GM18951 (cell line): ENCODE measurements around the gene ZSCAN22.
"Not testable (repeated sequence)": the region's sequence is repeated elsewhere in the genome, so short reads cannot be mapped to it uniquely, and the experiment has no call there.

Experiments used
- POLR2A ChIP-seq: IDR thresholded peaks from 4 replicates; pipeline ENCODE4 v1.6.1; 2011; ENCODE audit warnings: mild to moderate bottlenecking; ENCODE audit not compliant: insufficient read length, insufficient read depth; ENCODE audit errors: extremely low read depth
- in situ Hi-C: fragments of 300-500 bp; cut with MboI; formaldehyde crosslinking; loops from one replicate; pipeline ENCODE4 v1.12.0; 2022; ENCODE audit warnings: low sequenced_read_pairs, mixed read lengths, inconsistent platforms; ENCODE audit not compliant: unreplicated experiment

Gene ZSCAN22

DNA sequence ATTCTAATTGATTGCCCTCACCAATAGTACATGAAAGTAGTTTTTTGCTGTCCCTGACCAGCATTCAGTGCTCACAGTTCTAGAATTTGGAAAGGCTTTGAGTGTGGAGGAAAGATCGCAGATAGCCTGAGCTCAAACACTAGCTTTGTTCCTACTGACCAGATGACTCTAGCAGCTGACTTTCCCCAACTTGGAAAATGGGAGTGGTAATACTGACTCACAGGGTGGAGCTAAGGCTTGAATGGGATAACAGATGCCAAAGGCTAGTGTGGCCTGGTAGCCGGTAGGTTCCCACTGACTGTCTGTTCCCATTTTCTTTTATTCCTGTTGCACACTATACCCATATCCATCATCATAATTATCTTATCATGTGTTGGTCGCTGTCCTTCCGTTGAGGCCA, 3.7 kb downstream of the ZSCAN22 start:
- in situ Hi-C loops = no loop called here
- TF ChIP-seq POLR2A = no peak

DNA sequence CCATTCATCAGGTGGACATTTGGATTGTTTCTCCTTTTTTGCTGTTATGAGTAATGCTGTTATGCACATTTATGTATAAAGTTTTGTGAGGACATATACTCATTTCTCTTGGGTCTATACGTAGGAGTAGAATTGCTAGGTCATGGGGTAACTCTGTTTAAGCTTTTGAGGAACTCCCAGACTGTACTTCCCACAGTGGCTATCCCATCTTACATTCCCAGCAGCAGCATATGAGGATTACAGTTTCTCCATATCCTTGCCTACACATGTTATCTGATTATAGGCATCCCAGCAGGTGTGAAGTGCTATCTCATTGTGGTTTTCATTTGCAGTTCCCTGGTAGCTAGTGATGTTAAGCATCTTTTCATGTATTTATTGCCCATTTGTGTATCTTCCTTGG, 5.9 kb downstream of the ZSCAN22 start:
- in situ Hi-C loops = no loop called here
- no peak for TF ChIP-seq POLR2A

DNA sequence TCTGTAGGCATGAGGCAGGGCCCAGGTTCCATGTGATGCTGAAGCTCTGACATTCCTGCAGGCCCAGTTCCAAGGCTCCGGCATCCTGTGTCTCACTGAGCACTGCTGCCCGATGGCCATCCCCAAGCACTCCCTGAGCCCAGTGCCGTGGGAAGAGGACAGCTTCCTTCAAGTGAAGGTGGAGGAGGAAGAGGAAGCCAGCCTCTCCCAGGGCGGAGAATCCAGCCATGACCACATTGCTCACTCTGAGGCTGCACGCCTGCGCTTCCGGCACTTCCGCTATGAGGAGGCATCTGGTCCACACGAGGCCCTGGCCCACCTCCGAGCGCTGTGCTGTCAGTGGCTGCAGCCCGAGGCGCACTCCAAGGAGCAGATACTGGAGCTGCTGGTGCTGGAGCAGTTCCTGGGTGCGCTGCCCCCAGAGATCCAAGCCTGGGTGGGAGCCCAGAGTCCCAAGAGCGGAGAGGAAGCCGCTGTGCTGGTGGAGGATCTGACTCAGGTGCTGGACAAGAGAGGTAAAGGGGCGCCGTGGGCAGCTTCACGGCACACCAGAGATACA, 8.0 kb downstream of the ZSCAN22 start:
- in situ Hi-C loops = no loop called here
- no peak for TF ChIP-seq POLR2A

DNA sequence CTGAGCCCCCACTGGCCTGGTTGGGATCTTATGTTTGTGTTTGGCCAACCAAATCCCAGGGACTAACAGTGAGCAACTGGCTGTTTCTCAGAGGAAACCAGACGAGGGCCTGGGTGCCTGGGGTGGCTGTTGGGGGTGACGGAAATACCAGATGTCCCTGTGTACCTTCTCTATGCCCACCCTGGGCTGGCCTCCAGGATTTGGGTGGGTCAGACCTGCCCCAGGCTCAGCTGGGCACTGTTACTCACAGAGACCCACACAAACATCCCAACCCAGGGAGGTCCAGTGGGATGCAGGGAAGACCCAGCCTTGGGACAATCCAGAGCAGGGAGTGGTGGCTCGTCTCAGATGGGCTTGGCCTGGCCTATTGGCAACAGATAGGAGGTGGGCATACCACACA, 8.8 kb downstream of the ZSCAN22 start:
- no peak for TF ChIP-seq POLR2A
- in situ Hi-C loops = no loop called here

DNA sequence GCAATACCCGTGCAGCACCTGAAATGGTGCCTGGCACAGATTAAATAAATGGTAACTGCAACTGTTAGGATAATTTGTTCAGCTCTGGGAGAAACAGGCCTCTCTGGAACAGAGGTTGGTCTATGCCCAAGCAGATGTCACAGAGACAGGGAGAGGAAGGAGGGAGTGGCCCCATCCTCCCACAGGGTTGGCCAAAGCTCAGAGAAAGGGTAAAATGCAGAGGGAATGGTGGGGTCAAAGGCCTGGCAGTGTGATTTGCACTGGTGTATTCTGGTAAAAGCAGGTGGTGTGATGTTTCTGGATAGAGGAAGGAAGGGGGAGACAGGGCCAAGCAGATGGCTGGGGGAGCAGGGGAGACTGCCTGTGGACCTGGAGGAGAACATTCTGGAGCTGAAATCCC, 9.4 kb downstream of the ZSCAN22 start:
- TF ChIP-seq POLR2A = no peak

DNA sequence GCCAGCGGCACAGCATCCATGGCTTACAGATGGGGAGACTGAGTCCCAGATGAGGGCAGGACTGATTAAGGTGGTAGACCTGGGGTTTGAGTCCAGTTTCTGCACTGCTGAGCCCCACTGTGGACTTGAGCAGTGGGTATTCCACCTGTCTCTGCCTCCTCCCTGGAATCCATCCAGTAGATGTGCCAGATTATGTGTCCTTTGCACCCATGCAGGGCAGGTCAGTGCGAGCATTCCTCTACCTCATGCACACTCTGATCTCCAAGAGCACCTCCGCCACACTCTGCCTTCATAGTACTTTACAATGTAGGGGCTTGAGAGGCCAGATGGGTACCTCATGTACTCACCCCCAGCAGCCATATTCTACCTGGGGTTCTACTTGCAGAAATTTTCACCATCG, 10.0 kb downstream of the ZSCAN22 start:
- no peak for TF ChIP-seq POLR2A
- in situ Hi-C loops = no loop called here

More for the DNA sequence above, 9.4 kb downstream of the ZSCAN22 start:
- in situ Hi-C loops = no loop called here

DNA sequence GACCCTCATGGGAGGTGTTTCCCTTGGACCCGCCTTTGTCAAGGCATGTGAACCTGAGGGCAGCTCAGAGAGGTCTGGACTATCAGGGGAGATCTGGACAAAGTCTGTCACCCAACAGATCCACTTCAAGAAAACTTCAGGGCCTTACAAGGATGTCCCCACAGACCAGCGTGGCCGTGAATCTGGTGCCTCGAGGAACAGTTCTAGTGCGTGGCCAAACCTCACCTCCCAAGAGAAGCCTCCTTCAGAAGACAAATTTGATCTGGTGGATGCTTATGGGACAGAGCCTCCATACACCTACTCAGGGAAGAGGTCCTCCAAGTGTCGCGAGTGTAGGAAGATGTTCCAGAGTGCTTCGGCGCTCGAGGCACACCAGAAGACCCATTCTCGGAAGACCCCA, 11.5 kb downstream of the ZSCAN22 start:
- in situ Hi-C loops = no loop called here
- TF ChIP-seq POLR2A = no peak

DNA sequence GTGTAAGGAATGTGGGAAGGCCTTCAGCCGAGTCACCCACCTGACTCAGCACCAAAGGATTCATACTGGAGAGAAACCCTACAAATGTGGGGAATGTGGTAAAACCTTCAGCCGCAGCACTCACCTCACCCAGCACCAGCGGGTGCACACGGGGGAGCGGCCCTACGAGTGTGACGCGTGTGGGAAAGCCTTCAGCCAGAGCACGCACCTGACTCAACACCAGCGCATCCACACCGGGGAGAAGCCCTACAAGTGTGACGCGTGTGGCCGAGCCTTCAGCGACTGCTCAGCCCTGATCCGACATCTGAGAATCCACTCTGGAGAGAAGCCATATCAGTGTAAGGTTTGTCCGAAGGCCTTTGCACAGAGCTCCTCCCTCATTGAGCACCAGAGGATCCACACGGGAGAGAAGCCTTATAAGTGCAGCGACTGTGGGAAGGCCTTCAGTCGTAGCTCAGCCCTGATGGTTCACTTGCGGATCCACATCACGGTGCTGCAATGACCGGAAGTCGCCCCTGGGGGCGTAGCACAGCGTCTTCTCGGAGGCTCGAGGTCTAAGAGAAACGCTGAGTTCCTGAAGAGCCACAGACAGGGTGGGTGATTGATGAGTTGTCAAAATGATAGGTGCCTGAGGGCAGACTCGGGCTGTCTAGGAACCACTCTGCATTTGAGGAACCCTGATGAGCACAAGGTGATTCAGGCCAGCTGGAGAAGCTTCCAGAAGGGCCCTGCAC, 12.2 kb downstream of the ZSCAN22 start:
- in situ Hi-C loops = no loop called here
- no peak for TF ChIP-seq POLR2A

DNA sequence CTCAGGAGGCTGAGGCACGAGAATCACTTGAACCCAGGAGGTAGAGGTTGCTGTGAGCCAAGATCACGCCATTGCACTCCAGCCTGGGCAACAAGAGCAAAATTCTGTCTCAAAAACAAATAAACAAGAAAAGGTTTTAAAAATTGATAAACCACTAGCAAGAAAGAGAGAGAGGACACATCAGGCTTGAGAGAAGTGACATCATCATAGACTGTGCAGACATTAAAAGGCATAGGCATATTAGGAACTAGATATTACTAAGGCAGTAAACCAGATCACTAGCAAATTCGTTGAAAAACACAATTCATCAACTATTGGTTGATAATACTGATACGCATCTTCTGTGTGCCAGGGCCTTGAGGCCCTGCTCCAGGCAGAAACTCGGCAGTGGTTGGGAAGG, 18.8 kb downstream of the ZSCAN22 start:
- in situ Hi-C loops = no loop called here
- no peak for TF ChIP-seq POLR2A

DNA sequence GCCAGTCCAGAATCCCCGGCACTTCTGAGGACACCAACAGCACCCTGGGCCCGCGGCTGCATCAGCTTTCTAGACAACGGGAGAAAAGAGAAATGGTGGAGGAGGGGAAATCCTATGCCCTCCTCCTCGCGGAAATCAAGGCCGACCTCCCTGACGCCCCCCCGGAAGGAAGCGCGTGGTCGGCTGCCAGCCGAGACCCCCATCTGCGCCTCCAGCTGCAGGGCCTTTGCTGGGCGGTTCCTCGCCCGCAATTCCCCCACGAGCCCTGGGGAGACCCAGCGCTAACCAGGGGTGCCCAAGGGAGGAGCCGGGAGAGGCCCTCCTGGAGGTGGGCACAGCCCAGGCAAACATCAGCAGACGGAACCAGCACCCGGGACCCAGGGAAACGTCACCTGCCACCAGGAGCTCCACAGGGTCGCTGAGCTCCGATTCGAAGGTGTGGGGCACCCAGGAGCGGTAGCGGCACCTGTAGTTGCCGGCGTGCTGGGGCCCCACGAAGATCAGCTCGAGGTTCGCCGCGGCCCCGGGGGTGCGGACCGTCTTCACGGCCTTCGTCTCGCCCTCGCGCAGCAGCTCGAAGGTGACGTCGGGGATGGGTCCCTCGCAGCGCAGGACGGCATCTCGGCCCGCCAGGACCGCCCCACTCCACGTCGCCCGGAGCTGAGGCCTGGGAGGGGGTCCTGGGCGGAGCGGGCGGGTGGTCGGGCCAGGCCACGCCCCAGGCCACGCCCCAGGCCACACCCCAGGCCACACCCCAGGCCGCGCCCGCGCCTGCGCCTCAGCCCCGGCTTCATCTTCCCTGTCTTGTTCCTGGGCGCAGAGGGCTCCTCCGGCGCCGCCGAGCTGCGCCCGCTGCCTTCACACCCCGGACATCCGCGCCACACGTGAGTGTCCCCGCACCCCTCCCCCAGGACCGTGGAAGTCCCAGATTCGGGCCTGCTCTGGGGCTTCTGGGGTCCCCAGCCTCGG, 20.5 kb downstream of the ZSCAN22 start:
- TF ChIP-seq POLR2A = peak; percentile 87
- in situ Hi-C loops = no loop called here

DNA sequence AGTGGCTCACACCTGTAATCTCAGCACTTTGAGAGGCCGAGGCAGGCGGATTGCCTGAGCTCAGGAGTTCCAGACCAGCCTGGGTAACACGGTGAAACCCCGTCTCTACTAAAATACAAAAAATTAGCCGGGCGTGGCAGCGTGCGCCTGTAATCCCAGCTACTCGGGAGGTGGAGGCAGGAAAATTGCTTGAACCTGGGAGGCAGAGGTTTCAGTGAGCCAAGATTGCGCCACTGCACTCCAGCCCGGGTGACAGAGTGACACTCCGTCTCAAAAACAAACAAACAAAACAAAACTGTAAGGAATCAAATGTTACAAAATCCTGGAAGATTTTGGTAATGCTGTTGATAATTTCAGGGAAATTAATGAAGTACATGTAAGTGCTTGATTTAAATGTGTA, 21.3 kb downstream of the ZSCAN22 start:
- in situ Hi-C loops = not testable (repeated sequence)

DNA sequence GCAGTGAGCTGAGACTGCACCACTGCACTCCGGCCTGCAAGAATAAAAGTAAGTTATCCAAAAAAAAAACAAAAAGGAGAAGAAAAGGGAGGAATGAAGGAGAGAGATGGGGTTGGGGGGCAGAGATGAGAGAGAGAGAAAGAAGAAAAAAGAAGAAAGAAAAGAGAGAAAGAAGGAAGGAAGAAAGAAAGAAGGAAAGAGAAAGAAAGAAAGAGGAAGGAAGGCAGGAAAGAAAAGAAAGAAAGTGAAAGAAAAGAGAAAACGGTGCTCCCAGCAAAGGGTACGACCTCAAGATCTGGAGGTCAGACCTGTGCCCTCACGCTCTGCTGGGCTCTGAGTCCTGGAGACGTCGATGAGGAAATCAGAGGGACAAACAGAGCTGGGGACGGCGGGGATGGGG, 22.8 kb downstream of the ZSCAN22 start:
- in situ Hi-C loops = no loop called here
- no peak for TF ChIP-seq POLR2A

DNA sequence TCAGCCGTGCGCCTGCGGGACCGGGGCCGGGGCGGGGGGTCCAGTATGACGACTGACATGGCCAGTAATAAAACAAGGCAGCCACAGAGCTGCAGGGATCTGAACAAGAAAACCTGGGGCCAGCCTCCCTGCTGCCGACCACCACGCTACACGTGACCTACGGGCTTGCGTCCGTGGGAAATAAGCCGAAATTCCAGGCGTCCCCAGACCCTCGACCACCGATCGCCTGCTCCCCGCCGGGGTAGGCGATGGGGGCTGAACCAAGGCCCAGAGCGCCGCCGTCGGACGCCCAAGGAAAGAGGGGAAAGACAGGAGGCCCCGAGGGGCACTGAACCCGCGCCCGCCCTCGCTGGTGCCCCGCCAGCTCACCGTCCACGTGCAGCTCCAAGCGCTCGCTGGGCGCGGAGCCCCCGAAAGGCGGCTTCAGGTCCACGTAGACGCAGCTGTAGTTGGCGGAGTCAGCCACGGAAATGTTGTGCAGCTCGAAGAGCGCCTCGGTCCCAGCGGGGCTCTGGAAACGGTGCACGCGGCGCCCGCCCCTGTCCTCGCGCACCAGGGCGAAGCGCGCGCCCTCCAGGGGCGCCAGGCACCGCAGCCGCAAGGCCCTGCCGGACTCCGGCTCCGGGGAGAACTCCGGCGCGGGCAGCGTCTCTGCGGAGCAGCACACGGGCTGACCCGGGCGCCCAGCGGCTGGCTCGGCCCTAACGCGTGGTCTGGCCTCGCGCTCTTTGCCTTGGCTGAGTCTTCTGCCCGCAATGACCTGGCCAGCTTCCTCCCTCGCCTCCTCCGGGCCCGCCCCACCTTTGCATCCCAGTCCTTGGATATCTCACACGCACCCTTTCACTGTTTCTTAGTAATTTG, 23.4 kb downstream of the ZSCAN22 start:
- no peak for TF ChIP-seq POLR2A
- in situ Hi-C loops = no loop called here
